ENCODE results near the gene UPP1.

GRCh38 chr7:48078470-48078869 lies 10.6 kb upstream of the UPP1 start:
- TF ChIP-seq CTCF (IDR thresholded peaks at IDR 0.05), result no peak
- TF ChIP-seq POLR2A (IDR thresholded peaks at IDR 0.05), result no peak

Data from right lobe of liver (tissue), 4 donors.